SK-N-SH (cell line): ENCODE results near the gene SSTR4. TPM values are rescaled to one million over a fixed set of nuclear protein-coding genes. Genes with fewer than 3 reads are reported as not detected.
A peak's percentile ranks its signal among the peaks of the same experiment; 100 is the strongest.

Source experiments
- CTCF ChIA-PET: fragments of 300-600, 350-600 bp; formaldehyde crosslinking; extraction: SDS; loops from one replicate; lab custom pipeline; 2021; lab: Yijun Ruan, JAX
- POLR2A ChIA-PET: fragments of 350-600 bp; sonication (Branson Sonifier 250); formaldehyde crosslinking; extraction: SDS; loops from one replicate; lab custom pipeline; 2020; ENCODE audit warnings: antibody characterized with exemption, inconsistent platforms; lab: Yijun Ruan, JAX
- DNase-seq: peaks from one replicate; pipeline ENCODE4 v3.0.0; 2012
- H2AFZ ChIP-seq: fragments of 200-600 bp; sonication (generic); 2 replicates; pipeline ENCODE4 v1.8.1; 2016; ENCODE audit warnings: antibody characterized with exemption, mild to moderate bottlenecking, low read depth
- H3F3A ChIP-seq: fragments of 200-600 bp; sonication (generic); replicated peaks from 2 replicates; pipeline ENCODE3; 2016; ENCODE audit warnings: antibody characterized with exemption, mild to moderate bottlenecking; ENCODE audit not compliant: insufficient read depth
- H3K27ac ChIP-seq, 2 experiments: fragments of 200-500 bp in 1 of 2; fragments of 200-600 bp in 1 of 2; sonication (Bioruptor generic) in 1 of 2; sonication (generic), shearing (Covaris generic) in 1 of 2; 2 replicates each; pipeline versions ENCODE4 v1.5.1 to v1.6.1; 2014 to 2016; ENCODE audit warnings: low read depth in 2 of 2, inconsistent platforms in 1 of 2, low read length in 1 of 2, mild to moderate bottlenecking in 1 of 2, mixed read lengths in 1 of 2
- H3K27me3 ChIP-seq: fragments of 200-600 bp; sonication (generic), shearing (Covaris generic); 2 replicates; pipeline ENCODE4 v1.6.1; 2016; ENCODE audit warnings: mixed run types; ENCODE audit not compliant: insufficient read depth
- H3K36me3 ChIP-seq, 2 experiments: fragments of 200-500 bp in 1 of 2; fragments of 200-600 bp in 1 of 2; sonication (Bioruptor generic) in 1 of 2; sonication (generic) in 1 of 2; replicated peaks in 1 of 2; 2 replicates each; pipeline versions ENCODE3 to v1.5.1; 2014 to 2016; ENCODE audit warnings: low read length in 1 of 2, mild to moderate bottlenecking in 1 of 2; ENCODE audit not compliant: insufficient read depth in 2 of 2, control insufficient read depth in 1 of 2
- H3K4me1 ChIP-seq, 2 experiments: fragments of 200-500 bp in 1 of 2; fragments of 200-600 bp in 1 of 2; sonication (Bioruptor generic) in 1 of 2; sonication (generic), shearing (Covaris generic) in 1 of 2; 2 replicates each; pipeline versions ENCODE4 v1.5.1 to v1.6.1; 2014 to 2016; ENCODE audit warnings: low read depth in 1 of 2, low read length in 1 of 2, mixed run types in 1 of 2; ENCODE audit not compliant: insufficient read depth in 2 of 2, control insufficient read depth in 1 of 2
- H3K4me2 ChIP-seq: fragments of 200-600 bp; sonication (generic), shearing (Covaris generic); 2 replicates; pipeline ENCODE4 v1.6.1; 2017; ENCODE audit warnings: mixed run types
- H3K4me3 ChIP-seq, 2 experiments: fragments of 200-500 bp in 1 of 2; fragments of 200-600 bp in 1 of 2; sonication (Bioruptor generic) in 1 of 2; sonication (generic), shearing (Covaris generic) in 1 of 2; 2 replicates each; pipeline versions ENCODE4 v1.5.1 to v1.8.1; 2014 to 2016; ENCODE audit warnings: low read depth in 2 of 2, inconsistent platforms in 1 of 2, low read length in 1 of 2, mild to moderate bottlenecking in 1 of 2, mixed read lengths in 1 of 2, moderate library complexity in 1 of 2
- H3K79me2 ChIP-seq: fragments of 200-600 bp; sonication (generic); 2 replicates; pipeline ENCODE4 v1.8.1; 2017; ENCODE audit warnings: mild to moderate bottlenecking; ENCODE audit not compliant: insufficient read depth
- H3K9ac ChIP-seq: fragments of 200-600 bp; sonication (generic); 2 replicates; pipeline ENCODE4 v1.6.1; 2017; ENCODE audit warnings: mixed run types
- H3K9me2 ChIP-seq: fragments of 200-600 bp; sonication (generic); 2 replicates; pipeline ENCODE4 v1.6.1; 2017; ENCODE audit warnings: mixed run types
- H3K9me3 ChIP-seq: fragments of 200-600 bp; sonication (generic); 2 replicates; pipeline ENCODE4 v1.6.1; 2017; ENCODE audit warnings: mixed run types, mild to moderate bottlenecking, moderate library complexity
- H4K20me1 ChIP-seq: fragments of 200-600 bp; sonication (generic); 2 replicates; pipeline ENCODE4 v1.6.1; 2017; ENCODE audit warnings: mild to moderate bottlenecking, mixed run types; ENCODE audit not compliant: insufficient read depth
- CHD2 ChIP-seq: fragments of 150-350 bp; IDR thresholded peaks from 2 replicates; pipeline ENCODE4 v1.6.1; 2018; ENCODE audit warnings: low read length; ENCODE audit not compliant: partially characterized antibody
- ELF1 ChIP-seq: IDR thresholded peaks from 2 replicates; pipeline ENCODE4 v1.4.0; 2012
- FOSL2 ChIP-seq: IDR thresholded peaks from 2 replicates; pipeline ENCODE4 v1.4.0; 2012; ENCODE audit warnings: low read depth, mild to moderate bottlenecking, moderate library complexity, borderline replicate concordance
- NFIC ChIP-seq: IDR thresholded peaks from 2 replicates; pipeline ENCODE4 v1.4.0; 2012; ENCODE audit warnings: borderline replicate concordance
- PBX3 ChIP-seq: IDR thresholded peaks from 2 replicates; pipeline ENCODE4; 2012
- RAD21 ChIP-seq: IDR thresholded peaks from 2 replicates; pipeline ENCODE4 v1.6.1; 2012; ENCODE audit warnings: mild to moderate bottlenecking, low read length
- RCOR1 ChIP-seq: fragments of 150-350 bp; IDR thresholded peaks from 2 replicates; pipeline ENCODE4 v1.6.1; 2017; ENCODE audit warnings: antibody characterized with exemption, low read length
- RFX5 ChIP-seq: IDR thresholded peaks from 2 replicates; pipeline ENCODE4 v1.6.1; 2012; ENCODE audit warnings: mild to moderate bottlenecking, improper control_type of control experiment, low read length
- SIN3A ChIP-seq: IDR thresholded peaks from 2 replicates; pipeline ENCODE4 v1.6.1; 2012; ENCODE audit warnings: low read depth, mild to moderate bottlenecking, low read length, moderate library complexity, borderline replicate concordance
- WGBS: methylation state at CpG from one replicate; pipeline ENCODE4 v1.1.6; 2017; ENCODE audit warnings: low lambda C conversion rate; 5-methylcytosine and 5-hydroxymethylcytosine counted together
- polyA plus RNA-seq, 3 experiments: library from polyadenylated mRNA; depleted of rRNA; stranded (reverse); fragments of >200 nt; gene quantifications; 2 replicates each; pipeline ENCODE4 v1.2.3, GENCODE V29; 2012
- TF ChIP-seq, protein P1 (sequence below): IDR thresholded peaks from 2 replicates; pipeline ENCODE4 v1.4.0; 2012; ENCODE audit warnings: low read depth, borderline replicate concordance
- TF ChIP-seq, protein P2 (sequence below): fragments of 200-600 bp; sonication (generic); IDR thresholded peaks from 2 replicates; pipeline ENCODE4 v1.6.1; 2017; ENCODE audit warnings: antibody characterized with exemption, mild to moderate bottlenecking, moderate library complexity

Gene SSTR4
- polyA plus RNA-seq, 1 of the 3 experiments (the other 2 are of a cell fraction), result not detected

DNA sequence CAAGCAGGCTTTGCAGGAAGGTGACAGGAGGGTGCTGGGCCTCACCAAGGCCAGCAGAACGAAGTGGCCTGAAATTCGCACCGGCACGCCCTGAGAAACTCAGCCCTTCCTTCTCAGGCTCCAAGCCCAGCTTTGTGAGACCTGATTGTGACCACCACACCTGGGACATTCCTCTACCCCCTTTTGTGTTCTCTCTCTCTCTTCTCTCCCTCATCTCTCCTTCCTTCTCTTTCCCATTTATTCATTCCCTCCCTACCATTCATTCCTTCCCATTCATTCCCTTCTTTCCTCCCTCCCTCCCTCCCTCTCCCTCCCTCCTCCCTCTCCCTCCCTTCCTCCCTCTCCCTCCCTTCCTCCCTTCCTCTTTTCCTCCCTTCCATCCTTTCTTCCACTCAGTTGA lies 42.2 kb downstream of the SSTR4 start (continued):
- TF ChIP-seq, protein P1, sequence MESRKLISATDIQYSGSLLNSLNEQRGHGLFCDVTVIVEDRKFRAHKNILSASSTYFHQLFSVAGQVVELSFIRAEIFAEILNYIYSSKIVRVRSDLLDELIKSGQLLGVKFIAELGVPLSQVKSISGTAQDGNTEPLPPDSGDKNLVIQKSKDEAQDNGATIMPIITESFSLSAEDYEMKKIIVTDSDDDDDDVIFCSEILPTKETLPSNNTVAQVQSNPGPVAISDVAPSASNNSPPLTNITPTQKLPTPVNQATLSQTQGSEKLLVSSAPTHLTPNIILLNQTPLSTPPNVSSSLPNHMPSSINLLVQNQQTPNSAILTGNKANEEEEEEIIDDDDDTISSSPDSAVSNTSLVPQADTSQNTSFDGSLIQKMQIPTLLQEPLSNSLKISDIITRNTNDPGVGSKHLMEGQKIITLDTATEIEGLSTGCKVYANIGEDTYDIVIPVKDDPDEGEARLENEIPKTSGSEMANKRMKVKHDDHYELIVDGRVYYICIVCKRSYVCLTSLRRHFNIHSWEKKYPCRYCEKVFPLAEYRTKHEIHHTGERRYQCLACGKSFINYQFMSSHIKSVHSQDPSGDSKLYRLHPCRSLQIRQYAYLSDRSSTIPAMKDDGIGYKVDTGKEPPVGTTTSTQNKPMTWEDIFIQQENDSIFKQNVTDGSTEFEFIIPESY, result no peak
- TF ChIP-seq SIN3A, result no peak
- TF ChIP-seq CHD2, result no peak
- TF ChIP-seq ELF1, result no peak

GRCh38 chr20:23078351-23079015 lies 43.4 kb downstream of the SSTR4 start:
- Histone ChIP-seq H3K9ac (no peak overlapping the region), H3K27me3 (peaks cover 48% of the 10 kb centered on the region), H3K9me3 (no peaks in the 10 kb centered on the region), H2AFZ (no peak overlapping the region), H3K36me3 (no peaks in the 10 kb centered on the region), H3K4me1 (no peaks in the 10 kb centered on the region), H4K20me1 (no peaks in the 10 kb centered on the region), H3F3A (no peaks in the 10 kb centered on the region), H3K27ac (no peak overlapping the region), H3K4me3 (no peak overlapping the region), H3K79me2 (no peaks in the 10 kb centered on the region), H3K9me2 (no peaks in the 10 kb centered on the region), H3K4me2 (no peak overlapping the region)
- CTCF ChIA-PET, result no interaction called here
- no peak for TF ChIP-seq RCOR1
- no peak for TF ChIP-seq NFIC
- no peak for TF ChIP-seq PBX3
- TF ChIP-seq, protein P2, sequence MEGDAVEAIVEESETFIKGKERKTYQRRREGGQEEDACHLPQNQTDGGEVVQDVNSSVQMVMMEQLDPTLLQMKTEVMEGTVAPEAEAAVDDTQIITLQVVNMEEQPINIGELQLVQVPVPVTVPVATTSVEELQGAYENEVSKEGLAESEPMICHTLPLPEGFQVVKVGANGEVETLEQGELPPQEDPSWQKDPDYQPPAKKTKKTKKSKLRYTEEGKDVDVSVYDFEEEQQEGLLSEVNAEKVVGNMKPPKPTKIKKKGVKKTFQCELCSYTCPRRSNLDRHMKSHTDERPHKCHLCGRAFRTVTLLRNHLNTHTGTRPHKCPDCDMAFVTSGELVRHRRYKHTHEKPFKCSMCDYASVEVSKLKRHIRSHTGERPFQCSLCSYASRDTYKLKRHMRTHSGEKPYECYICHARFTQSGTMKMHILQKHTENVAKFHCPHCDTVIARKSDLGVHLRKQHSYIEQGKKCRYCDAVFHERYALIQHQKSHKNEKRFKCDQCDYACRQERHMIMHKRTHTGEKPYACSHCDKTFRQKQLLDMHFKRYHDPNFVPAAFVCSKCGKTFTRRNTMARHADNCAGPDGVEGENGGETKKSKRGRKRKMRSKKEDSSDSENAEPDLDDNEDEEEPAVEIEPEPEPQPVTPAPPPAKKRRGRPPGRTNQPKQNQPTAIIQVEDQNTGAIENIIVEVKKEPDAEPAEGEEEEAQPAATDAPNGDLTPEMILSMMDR, result no peak
- TF ChIP-seq RAD21, result no peak
- no peak for TF ChIP-seq FOSL2
- DNase-seq, result no peak
- POLR2A ChIA-PET, result no interaction called here
- 11% methylated on average over 5 of the region's 5 CpGs for WGBS

DNA sequence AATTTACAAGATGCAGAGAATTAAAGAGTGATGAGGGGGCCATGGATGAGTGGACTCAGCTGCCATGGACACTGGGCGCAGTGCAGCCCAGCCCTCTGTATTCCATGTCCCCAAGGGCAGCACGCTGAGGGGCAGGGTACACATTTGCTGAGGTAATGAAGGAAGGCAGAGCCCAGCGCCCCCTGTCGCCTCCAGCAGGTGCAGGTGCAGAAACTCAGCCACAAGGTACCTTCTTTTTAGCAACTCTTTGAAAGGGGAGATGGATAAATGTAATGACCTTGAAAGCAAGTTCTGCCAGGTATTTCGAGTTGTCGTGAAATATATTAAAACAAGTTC lies 43.9 kb downstream of the SSTR4 start:
- Histone ChIP-seq H3K4me1 (no peaks in the 10 kb centered on the region), H4K20me1 (no peaks in the 10 kb centered on the region), H3K4me2 (no peak overlapping the region), H3K79me2 (no peaks in the 10 kb centered on the region), H3K9ac (no peak overlapping the region), H3F3A (no peaks in the 10 kb centered on the region), H2AFZ (no peak overlapping the region), H3K27ac (no peak overlapping the region), H3K36me3 (no peaks in the 10 kb centered on the region), H3K4me3 (no peak overlapping the region; a peak in 1 of 4 replicates), H3K9me2 (no peaks in the 10 kb centered on the region), H3K27me3 (peaks cover 48% of the 10 kb centered on the region), H3K9me3 (no peaks in the 10 kb centered on the region)
- TF ChIP-seq, protein P2, result peak; percentile 41; the same call in 1 of the 2 replicates
- TF ChIP-seq RFX5, result no peak
- ChIA-PET POLR2A (no interaction called here), CTCF (no interaction called here)
- DNase-seq, result no peak
- WGBS, result 7% methylated on average over 5 of the region's 6 CpGs
